GM21619 (cell line): ENCODE measurements around the gene PRR18.

Experiments used
- ATAC-seq: cut with Tn5 transposase; IDR thresholded peaks from one replicate; pipeline ENCODE4 v1.9.1; 2021; ENCODE audit not compliant: unreplicated experiment

Gene PRR18

DNA sequence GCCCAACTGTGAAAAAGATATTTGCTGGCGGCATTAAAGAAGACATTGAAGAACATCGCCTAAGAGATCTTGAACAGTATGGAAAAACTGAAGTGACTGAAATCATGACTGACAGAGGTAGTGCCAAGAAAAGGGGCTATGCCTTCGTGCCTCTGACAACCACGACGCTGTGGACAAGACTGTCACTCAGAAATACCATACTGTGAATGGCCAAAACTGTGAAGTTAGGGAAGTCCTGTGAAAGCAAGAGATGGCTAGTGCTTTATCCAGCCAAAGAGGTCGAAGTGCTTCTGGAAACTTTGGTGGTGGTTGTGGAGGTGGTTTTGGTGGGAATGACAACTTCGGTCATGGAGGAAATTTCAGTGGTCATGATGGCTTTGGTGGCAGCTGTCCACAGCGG lies 26.7 kb upstream of the PRR18 start:
- no peak for ATAC-seq

DNA sequence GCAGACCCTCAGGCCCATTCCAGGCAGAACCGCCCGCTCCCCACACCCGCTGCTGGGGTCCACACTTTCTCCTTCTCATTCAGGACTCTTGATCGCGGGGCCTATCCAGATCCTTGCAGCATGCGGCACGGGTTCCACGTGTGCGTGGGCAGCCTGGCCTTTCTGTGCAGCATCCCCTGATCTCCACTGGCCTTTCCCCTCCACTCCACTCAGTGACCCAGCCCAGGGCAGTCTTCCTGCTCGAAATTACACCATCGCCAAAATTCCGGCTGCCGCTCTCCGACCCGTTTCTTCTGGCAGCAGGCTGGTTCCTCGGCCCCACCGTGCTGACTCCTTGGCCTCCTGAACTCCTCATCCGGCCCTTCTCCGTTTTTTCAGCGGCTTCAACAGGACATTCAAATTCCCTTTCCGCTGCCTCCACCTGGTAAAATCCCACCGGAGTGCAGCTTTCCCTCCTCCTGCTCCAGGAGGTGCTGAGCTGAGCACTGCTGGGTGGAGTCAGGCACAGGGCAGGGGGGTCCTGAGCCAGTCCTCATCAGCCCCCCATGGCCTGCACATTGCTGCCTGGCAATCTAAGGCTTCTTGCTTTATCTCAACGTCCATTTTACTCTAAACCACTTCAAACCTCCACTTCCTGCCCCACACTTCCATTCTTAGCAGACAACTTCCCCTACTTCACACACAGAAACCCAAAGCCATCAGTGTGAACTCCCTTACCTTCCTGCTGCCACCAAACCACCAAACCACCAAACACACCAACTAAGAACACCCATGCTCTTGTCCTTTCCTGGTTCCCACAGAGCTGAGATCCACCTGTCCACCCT lies 25.2 kb upstream of the PRR18 start:
- ATAC-seq, result peak; percentile 68

DNA sequence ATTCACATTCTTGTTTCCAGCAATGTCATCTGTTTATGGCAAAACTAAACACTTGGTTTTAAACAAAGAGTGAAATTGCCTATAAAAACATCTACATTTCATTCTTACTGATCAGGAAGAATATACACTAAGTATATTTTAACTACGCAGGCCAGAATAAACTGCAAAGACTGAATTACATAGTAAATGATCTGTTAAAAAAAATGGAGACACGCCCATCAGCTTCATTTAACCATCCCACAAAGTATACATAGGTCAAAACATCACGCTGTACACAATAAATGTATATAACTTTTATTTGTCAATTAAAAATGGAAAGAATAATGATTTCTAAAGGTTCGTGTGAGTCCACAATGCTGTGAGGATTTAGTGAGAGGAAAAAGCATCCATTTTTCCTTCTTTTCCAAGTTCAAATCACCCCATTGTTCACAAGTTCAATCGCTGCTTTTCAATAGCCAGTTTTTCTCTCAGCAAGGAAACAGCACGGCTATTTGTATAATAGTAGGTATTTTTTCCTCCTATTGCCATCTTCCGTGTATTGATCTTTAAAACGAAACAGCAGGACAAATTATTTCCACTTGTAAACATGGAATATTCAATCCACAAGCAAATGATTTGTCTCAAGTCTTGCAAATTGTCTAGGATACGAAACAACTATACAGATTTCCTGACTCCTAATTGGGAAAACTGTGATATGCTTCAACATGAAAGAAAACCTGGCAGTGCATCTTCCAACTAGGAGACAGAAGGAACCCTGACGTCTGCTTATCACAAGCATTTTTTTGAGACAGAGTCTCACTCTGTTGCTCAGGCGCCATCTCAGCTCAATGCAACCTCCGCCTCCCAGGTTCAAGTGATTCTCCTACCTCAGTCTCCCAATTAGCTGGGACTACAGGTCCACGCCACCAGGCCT lies 23.6 kb upstream of the PRR18 start:
- ATAC-seq, result no peak

DNA sequence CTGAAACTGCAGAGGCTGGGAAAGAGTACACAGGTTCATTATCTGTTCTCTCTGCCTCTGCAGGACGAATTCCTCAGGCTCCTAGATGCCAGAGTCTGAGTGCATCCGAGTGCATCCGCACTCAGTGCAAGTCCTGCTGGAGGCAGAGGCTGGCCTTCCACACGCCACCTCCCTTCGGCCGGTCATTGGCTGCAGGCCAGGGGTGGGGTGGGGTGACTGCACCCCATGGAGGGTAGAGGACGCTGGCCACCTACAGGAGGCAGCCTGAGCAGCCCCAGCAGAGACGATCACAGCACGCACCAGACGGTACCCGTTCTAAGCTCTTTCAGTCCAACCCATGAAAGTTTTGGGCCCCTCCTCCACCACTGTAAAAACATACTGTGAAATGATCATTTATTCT lies 22.4 kb upstream of the PRR18 start:
- ATAC-seq, result no peak

DNA sequence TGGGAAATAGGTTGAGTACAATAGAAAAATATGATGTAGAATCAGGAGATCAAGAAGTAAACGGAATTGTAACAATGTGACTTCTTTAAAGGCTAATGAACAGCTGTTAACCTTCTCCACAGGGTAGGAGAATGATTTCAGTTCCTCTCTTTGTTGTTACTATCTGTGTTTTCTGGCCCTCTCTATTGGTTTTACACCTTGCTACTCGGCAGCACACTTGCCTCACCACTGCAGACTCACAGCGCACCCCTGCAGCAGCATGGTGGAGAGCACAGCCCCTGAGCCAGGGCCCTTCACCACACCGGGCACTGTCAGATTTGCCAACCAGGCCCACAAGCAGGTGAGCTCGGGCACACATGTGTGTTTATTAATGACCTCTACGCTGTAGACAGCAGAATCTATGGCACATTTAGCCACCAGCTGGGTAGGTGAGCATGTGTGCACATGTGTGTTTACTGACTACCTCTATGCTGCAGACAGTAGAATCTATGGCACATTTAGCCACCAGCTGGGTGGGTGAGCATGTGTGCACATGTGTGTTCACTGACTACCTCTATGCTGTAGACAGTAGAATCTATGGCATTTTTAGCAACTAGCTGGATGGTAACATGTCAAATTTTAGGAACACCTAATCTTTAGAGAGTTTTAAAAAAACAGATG lies 17.3 kb upstream of the PRR18 start:
- peak; percentile 95 for ATAC-seq

DNA sequence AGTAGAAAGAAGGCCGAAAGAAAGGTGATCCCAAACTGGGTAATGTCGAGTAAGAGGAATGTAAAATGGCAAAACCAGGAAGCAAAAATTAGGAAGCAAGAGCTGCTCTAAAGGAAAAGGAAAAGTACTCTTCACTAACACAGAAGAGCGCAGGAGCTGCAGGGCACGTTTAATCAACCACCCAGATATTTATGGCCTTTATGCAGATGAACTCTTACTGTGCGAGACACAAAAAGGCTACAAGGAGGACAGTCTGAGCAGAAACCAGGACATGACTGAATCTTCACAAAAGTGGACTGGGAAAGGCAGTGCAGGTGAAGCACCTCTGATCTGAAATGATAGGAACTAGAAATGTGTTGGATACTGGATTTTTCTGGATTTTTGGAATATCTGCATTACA lies 15.2 kb upstream of the PRR18 start:
- no peak for ATAC-seq

DNA sequence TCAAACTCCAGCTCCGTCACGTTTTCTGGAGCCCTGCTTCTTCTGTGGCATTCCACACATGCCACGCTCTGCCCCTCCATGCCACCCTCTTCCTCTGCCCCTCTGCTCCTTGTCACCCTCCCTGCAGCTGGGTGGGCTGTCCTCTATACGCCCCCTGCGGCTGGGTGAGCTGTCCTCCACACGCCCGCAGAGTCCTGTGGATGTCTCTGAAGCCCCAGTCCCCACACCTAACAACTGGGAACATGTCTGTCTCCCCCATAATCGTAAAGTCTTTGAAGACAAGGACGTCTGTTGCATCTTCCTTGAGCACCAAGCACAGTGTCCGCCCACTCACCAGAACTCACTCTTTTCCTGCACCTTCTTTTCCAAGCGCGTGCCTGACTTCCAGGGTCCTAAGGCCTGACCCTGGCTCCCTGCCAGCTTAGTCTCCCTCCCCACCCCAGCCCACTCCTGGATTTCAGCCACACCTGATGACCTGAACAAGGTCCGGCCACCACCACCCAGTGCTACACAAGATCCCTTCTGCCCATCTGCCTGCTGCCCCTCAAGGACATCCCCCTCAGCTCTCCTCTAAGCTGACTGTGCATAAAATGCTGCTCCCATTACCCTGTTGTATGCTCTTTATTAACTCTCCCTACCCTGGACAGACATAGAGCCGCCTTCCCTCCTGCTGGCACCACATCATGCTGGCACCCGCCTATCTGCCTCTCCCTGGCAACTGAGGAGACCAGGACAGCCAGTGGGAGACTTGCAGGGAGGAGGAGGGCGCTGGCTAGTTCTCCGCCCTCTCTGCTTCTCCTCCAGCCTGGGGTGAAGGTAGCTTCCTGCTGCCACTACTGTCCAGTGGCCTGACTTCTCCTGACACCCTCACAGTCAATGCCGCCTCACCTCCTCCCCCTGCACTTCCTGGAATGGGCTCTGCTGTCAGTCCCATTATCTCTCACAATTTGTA lies 10.7 kb upstream of the PRR18 start:
- no peak for ATAC-seq

DNA sequence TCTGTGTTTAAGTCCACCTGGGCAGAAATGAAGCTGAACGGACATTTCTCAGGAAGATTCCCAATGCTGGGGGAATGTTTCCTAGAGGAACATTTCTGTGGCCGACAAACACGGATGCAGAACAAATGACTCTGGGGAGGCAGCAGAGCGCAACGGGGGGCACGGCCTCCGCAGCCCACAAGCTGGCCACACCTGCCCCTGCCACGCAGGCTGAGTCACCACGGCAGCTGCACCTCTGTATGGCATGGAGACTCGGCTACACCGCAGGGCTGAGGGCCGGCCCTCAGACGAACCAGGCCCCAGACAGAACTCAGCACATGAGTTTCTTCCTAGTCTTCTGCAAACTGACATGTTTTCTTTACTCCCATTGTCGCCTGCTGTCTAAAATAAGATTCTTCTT lies 10.0 kb upstream of the PRR18 start:
- ATAC-seq, result no peak

DNA sequence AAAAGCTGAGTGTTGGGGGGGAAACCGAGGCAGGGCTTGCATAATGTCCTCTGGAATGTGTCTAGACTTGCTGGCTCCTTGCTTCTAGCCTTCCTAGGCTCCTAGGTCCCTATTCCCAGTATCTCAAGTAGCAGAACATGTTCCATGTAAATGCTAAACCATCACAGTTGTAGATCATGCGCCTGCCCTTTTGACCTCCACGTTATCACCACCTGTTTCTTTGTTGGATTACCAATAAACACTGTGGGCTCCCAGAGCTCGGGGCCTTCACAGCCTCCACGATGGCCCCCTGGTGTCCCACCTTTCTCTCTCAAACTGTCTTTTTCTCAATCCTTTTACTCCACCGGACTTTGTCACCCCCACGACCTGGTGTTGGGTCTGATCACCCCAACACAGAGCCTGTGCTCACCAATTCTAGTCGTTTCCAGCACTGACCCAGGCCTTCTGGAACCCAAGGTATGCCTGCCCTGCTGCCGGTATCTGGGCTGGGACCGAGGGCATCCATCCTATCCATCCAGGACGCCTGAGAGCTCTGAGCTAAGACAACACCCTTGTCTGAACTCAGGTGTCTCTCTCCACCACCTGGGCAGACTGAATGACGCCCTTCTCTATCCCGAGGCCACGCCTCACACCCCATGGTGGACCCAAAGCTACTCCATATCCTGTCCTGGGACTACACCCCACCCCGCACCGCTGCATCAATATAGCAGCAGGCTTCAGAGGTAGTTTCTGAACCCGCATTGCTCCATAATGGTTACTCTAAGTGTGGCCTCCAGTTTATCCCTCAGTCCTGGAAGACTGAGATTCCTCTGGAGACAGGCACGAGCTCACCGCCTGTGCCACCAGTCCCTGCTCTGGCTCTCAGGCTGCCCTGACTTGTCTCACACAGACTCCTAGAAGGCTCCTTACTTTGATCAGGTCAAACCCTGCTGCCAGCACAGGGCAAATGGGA lies 9.3 kb upstream of the PRR18 start:
- no peak for ATAC-seq

DNA sequence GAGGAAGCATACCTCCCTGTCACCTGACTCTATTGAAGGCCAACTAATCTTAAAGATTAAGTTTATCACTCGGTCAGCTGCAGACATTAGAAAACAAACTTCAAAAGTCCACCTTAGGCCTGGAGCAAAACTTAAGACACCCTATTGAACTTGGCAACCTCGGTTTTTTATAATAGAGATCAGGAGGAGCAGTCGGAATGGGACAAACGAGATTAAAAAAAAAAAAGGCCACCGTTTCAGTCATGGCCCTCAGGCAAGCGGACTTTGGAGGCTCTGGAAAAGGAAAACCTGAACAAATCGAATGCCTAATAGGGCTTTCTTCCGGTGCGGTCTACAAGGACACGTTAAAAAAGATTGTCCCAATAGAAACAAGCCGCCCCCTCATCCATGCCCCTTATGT lies 7.2 kb upstream of the PRR18 start:
- ATAC-seq, result no peak

DNA sequence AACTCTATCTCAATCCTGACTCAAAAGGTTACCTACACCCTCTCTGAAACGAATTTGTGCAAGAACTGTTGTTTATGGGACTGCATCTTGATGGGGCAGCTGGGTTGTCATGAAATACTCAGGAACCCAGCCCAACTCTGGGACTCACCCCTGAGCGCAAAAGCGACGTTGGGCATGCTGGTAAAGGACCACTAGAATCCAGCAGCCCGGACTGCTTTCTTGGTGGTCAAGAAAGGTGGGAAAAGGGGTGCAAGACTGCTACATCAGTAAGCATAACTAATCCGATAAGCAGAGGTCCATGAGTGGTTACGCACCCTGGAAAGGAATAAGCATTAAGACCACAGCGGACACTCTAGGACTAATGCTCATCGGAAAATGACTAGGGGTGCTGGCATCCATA lies 6.3 kb upstream of the PRR18 start:
- ATAC-seq, result no peak

DNA sequence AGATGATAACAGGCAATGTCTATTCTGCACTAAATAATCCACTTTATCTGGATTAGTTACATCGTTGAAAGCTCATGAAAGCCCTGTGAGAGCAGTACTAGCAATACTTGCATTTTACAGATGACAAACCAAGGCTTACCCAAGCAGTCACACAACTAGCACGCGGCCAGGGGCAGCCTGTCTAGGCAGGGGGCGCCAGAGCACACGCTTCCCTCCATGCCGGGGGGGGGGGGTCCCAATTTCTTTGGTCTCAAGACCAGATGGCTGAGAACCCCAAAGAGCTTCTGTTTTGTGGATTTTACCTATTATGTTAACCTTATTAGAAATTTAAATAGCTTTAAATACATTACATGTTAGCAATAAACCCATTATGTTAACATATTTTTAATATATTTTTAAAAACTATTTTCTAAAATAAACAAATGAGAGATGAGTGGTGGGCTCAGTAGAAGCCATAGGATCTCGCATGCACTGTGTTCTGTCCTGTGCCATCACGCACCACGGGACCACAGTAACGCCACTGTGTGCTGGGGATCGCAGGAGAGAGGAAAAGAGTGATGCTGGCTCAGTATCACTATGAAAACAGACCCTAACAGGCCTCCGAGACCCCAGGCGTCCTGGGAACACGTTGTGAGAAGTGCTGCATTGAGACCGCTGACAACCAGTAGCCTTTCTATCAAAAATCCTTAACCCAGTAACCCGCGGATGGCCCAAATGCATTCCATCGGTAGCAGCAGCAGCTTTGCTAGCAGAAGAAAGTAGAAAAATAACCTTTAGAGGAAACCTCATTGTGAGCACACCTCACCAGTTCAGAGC lies 5.3 kb upstream of the PRR18 start:
- ATAC-seq, result no peak

DNA sequence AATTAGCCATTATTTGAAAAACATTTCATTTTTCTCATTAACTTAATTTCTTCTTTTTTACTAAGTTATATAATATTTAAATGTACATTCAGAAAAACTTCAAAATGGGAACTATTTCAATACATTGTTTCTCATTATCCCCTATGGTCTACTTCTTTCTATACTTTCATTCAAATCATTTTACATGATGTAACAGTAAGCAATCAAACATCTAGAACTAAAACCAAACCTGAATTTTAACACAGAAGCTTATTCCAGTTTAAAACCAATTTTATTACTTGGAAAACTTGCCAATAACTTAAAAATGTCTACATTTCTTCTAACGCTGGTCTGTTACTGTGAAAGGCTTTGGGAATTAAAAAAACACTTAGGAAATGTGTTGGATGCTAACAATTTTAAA lies 4.6 kb upstream of the PRR18 start:
- ATAC-seq, result no peak

DNA sequence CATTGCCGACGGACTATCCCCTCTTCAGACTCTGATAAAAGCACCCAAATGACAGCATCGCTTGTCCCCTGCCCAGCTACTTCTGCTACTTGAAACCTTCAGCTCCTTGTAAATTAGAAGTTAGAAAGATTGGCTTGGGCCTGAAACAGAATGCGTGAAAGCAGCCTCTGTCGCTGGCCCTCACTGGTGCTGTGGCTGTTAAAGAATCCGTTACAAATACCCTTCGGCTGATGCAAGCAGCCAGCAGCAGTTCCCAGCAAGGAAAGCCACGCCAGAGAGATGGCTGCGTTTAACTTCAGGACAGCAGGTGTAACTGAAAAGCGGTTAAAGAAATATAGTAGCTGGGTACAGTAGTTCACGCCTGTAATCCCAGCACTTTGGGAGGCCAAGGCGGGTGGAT lies 2.4 kb upstream of the PRR18 start:
- ATAC-seq, result no peak

DNA sequence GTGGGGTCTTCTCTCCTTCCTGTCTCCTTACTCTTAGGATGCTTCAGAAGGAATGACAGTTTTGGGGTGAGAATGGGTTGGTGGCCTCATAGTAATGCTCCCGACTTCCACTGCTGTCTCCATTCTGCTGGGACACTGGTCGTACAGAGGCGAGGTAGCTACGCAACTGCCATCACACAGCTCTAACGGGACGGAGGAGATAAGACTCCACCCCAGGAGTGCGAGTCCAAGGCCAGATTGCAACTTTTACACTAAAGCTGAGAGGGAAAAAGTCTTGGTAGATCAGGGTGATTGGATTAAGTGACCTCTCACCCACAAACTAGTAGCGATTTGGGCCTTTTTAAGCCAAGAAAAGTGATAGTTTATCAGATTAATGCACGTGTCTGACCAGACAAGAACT lies 1.8 kb upstream of the PRR18 start:
- no peak for ATAC-seq

DNA sequence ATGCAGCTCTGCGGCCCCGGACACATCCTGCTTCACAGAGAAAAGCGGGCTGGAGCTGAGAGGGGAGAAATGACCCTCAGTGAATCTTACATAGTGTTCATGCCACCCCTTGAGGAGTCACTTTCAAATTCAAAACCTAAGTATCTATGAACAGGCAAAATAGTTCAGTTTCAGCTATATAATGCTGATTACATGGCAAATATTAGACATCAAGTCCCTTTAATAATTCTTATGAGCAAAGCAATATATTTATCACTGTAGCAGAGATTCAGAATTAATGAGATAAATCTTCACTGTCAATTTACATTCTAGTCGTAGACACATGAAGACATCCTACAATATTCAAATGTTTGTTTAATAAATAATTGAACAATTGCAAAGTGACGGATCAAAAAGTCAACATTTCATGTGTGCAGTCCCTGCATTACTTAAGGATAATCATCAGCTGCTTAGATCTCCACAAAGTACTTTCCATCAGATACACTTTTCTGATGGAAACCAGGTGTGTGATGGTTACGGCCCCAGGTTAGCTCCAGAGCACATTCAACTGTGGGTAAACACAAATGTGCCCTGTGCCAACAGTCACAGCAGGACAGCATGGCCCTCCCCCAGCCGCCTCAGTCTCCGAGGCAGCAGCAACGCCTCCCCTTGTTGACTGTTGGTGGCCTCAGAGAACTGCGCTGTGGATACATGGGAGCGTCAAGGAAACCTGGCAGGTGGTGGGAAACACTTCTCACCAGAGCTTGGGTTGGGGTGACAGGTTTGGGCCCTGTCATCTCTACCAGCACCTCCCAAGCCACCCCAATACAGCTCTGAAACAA lies 787 bp upstream of the PRR18 start:
- no peak for ATAC-seq

DNA sequence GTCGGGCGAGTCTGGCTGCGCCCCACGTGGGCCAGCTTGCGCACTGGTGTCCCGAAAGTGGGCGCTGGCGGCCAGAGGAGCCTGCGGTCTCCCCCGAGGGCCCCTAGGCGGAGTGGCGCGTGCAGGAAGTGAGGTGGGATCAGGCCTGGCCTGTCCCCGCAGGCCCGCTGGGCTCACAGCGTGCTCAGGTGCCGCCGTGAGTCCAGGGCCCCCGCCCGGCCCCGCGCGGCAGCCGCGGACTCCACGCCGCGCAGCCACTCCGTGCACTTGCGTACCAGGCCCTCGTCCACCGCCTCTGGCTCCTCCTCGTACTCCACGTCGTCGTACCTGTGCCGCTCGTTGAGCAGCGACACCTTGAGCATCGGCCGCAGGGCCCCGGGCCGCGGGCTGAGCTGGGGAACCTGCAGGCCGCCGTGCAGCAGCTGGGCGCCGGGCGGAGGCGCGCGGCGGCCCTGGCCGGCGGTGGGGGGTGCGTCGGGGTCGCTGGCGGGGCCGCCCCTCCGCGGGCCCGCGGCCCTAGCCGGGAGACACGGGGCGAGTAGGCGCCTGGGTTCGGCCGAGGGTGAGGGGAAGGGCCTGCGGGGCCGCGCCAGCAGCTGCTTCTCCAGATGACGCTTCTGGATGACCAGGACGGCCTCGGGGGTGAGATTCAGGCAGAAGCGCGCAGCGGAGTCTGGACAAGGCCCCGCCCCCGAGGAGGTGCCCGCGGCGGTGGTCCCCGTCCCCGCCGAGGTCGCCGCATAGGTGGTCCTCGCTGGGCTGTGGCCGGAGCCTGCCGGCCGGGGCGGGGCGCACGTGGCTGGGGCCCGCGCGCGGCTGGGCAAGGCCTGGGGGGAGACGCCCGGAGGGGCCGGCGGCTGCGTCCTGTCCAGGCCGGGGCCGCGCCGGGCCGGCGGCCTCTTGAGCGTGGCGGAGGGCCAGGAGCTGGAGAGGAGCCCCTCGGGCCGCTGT lies 835 bp downstream of the PRR18 start:
- ATAC-seq, result peak; percentile 18
